Suprapubic skin (tissue), 4 donors: ENCODE measurements around the gene THSD7B.

Experiments
- CTCF ChIP-seq, 2 donors: fragments of 200-600 bp in 1 of 2; fragments of 450-650 bp in 1 of 2; sonication (generic) in 1 of 2; IDR thresholded peaks; one replicate each; pipeline ENCODE4 v1.5.1; 2016 to 2019; ENCODE audit warnings: antibody characterized with exemption in 2 of 2, mild to moderate bottlenecking in 1 of 2, moderate library complexity in 1 of 2
- POLR2A ChIP-seq, 2 donors: fragments of 450-650 bp; IDR thresholded peaks; one replicate each; pipeline ENCODE4 v1.6.1; 2017; ENCODE audit warnings: antibody characterized with exemption in 2 of 2, mild to moderate bottlenecking in 2 of 2, moderate library complexity in 2 of 2
- POLR2AphosphoS5 ChIP-seq, 3 donors: sonication (generic); formaldehyde crosslinking; IDR thresholded peaks; one replicate each; pipeline ENCODE4 v1.6.1; 2017; ENCODE audit warnings: antibody characterized with exemption in 3 of 3

GRCh38 chr2:137165968-137166367, 400.6 kb downstream of the THSD7B start:
- TF ChIP-seq CTCF (IDR thresholded peaks at IDR 0.05) (no peak), POLR2A (IDR thresholded peaks at IDR 0.05) (no peak), POLR2AphosphoS5 (IDR thresholded peaks at IDR 0.05) (no peak)
